ENCODE data around the gene TMED10. TPM values are rescaled to one million over a fixed set of nuclear protein-coding genes. Genes with fewer than 3 reads are reported as not detected.

TMED10 gene
- total RNA-seq, 1 donor from 2014 or later, result 237 TPM

- TF ChIP-seq, protein P1, sequence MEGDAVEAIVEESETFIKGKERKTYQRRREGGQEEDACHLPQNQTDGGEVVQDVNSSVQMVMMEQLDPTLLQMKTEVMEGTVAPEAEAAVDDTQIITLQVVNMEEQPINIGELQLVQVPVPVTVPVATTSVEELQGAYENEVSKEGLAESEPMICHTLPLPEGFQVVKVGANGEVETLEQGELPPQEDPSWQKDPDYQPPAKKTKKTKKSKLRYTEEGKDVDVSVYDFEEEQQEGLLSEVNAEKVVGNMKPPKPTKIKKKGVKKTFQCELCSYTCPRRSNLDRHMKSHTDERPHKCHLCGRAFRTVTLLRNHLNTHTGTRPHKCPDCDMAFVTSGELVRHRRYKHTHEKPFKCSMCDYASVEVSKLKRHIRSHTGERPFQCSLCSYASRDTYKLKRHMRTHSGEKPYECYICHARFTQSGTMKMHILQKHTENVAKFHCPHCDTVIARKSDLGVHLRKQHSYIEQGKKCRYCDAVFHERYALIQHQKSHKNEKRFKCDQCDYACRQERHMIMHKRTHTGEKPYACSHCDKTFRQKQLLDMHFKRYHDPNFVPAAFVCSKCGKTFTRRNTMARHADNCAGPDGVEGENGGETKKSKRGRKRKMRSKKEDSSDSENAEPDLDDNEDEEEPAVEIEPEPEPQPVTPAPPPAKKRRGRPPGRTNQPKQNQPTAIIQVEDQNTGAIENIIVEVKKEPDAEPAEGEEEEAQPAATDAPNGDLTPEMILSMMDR (IDR thresholded peaks at IDR 0.05; ENCODE audit: unreplicated experiment), result no peak
- peak within 1 kb of the TSS; percentile 98 for H3K27ac Mint-ChIP-seq
- H3K9me3 Mint-ChIP-seq, result no peaks in the 10 kb centered on the region
- H3K4me1 Mint-ChIP-seq, result peaks cover 31% of the 10 kb centered on the region
- H3K4me3 Mint-ChIP-seq, result peak within 1 kb of the TSS; percentile 89
- DNase-seq (ENCODE audit: low spot score in 2 of 2, unreplicated experiment in 2 of 2), result peak; percentile 67 to 83
- no peaks in the 10 kb centered on the region for H3K36me3 Mint-ChIP-seq
- no peaks in the 10 kb centered on the region for H3K27me3 Mint-ChIP-seq (ENCODE audit: low read depth)
Measured at GRCh38 chr14:75126679-75127473, 49.5 kb downstream of the TMED10 start, which contains the start of gene NEK9. NEK9 (minus strand) TSS chr14:75127048; CDS start chr14:75126921, 127 bp downstream.

GRCh38 chr14:75126121-75126544 lies 50.3 kb downstream of the TMED10 start:
- no peaks in the 10 kb centered on the region for H3K27me3 Mint-ChIP-seq (ENCODE audit: low read depth)
- TF ChIP-seq, protein P1 (IDR thresholded peaks at IDR 0.05; ENCODE audit: unreplicated experiment), result no peak

GRCh38 chr14:75125617-75126016 lies 50.8 kb downstream of the TMED10 start:
- peak overlapping the region; percentile 89 for H3K4me3 Mint-ChIP-seq
- no peaks in the 10 kb centered on the region for H3K36me3 Mint-ChIP-seq
- peak overlapping the region; percentile 98 for H3K27ac Mint-ChIP-seq
- peaks cover 31% of the 10 kb centered on the region for H3K4me1 Mint-ChIP-seq
- TF ChIP-seq, protein P1 (IDR thresholded peaks at IDR 0.05; ENCODE audit: unreplicated experiment), result no peak
- no peaks in the 10 kb centered on the region for H3K27me3 Mint-ChIP-seq (ENCODE audit: low read depth)
- no peaks in the 10 kb centered on the region for H3K9me3 Mint-ChIP-seq
- no peak for DNase-seq (ENCODE audit: low spot score in 2 of 2, unreplicated experiment in 2 of 2)

More at GRCh38 chr14:75126121-75126544, 50.3 kb downstream of the TMED10 start:
- Mint-ChIP-seq H3K4me3 (peak overlapping the region; percentile 89), H3K27ac (peak overlapping the region; percentile 98), H3K9me3 (no peaks in the 10 kb centered on the region), H3K36me3 (no peaks in the 10 kb centered on the region), H3K4me1 (peaks cover 31% of the 10 kb centered on the region)
- no peak for DNase-seq (ENCODE audit: low spot score in 2 of 2, unreplicated experiment in 2 of 2)

DNA sequence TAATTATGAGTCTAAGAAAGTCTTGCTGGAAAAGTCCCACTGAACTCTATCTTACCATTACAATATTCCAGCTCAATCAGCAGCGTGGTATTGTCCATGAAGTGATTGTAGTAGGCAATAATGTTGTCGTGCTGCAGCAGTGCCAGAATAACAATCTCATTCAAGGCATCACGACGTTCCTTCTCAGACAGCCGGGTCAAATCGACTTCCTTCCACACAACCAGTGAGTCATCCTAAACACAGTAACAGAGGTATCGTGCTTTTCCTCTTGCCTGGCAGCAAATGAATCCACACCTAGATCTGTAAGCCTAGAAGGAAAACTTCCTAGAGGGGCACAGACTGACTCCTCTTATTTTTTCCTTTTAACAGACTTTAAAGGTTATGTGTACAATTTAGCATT lies 52.4 kb downstream of the TMED10 start:
- peaks cover 31% of the 10 kb centered on the region for H3K4me1 Mint-ChIP-seq
- no peak for DNase-seq (ENCODE audit: low spot score in 2 of 2, unreplicated experiment in 2 of 2)
- H3K36me3 Mint-ChIP-seq, result peaks cover 2% of the 10 kb centered on the region
- TF ChIP-seq, protein P1 (IDR thresholded peaks at IDR 0.05; ENCODE audit: unreplicated experiment), result no peak
- no peaks in the 10 kb centered on the region for H3K9me3 Mint-ChIP-seq
- no peaks in the 10 kb centered on the region for H3K27me3 Mint-ChIP-seq (ENCODE audit: low read depth)
- no peak overlapping the region for H3K27ac Mint-ChIP-seq
- H3K4me3 Mint-ChIP-seq, result no peak overlapping the region

DNA sequence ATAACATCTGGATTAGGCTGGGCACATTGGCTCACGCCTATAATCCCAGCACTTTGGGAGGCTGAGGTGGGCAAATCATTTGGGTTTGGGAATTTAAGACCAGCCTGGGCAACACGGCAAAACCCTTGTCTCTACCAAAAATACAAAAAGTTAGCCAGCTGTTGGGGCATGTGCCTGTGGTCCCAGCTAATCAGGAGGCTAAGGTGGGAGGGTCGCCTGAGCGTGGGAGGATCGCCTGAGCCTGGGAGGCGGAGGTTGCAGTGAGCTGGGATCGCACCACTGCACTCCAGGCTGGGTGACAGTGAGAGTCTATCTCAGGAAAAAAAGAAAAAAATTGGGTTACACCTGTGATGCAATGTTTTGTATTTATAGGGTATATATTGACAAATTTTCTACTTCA lies 54.9 kb downstream of the TMED10 start:
- Mint-ChIP-seq H3K4me1 (peaks cover 21% of the 10 kb centered on the region), H3K9me3 (no peaks in the 10 kb centered on the region), H3K27ac (no peak overlapping the region), H3K36me3 (peaks cover 15% of the 10 kb centered on the region), H3K4me3 (no peak overlapping the region), H3K27me3 (ENCODE audit: low read depth) (no peaks in the 10 kb centered on the region)
- TF ChIP-seq, protein P1 (IDR thresholded peaks at IDR 0.05; ENCODE audit: unreplicated experiment), result no peak
- no peak for DNase-seq (ENCODE audit: low spot score in 2 of 2, unreplicated experiment in 2 of 2)
